Glutamatergic neuron (in vitro differentiated cells): ENCODE data around the gene RBM44. TPM values are rescaled to one million over a fixed set of nuclear protein-coding genes. Genes with fewer than 3 reads are reported as not detected.
A peak's percentile ranks its signal among the peaks of the same experiment; 100 is the strongest.
"Not testable (repeated sequence)": the region's sequence is repeated elsewhere in the genome, so short reads cannot be mapped to it uniquely, and the experiment has no call there.

Experiments
- DNase-seq: peaks from one replicate; pipeline ENCODE4 v3.0.0; 2022
- H3K27ac Mint-ChIP-seq: one replicate; pipeline ENCODE4 v1.8.0; 2020; ENCODE audit warnings: mild to moderate bottlenecking, mixed read lengths, inconsistent platforms; ENCODE audit not compliant: unreplicated experiment
- H3K27me3 Mint-ChIP-seq: one replicate; pipeline ENCODE4 v1.8.0; 2020; ENCODE audit warnings: mild to moderate bottlenecking, moderate library complexity, mixed read lengths, inconsistent platforms; ENCODE audit not compliant: unreplicated experiment
- H3K36me3 Mint-ChIP-seq: one replicate; pipeline ENCODE4 v1.8.0; 2020; ENCODE audit warnings: mild to moderate bottlenecking, mixed read lengths, inconsistent platforms; ENCODE audit not compliant: unreplicated experiment
- H3K4me1 Mint-ChIP-seq: one replicate; pipeline ENCODE4 v1.8.0; 2020; ENCODE audit warnings: mild to moderate bottlenecking, low read depth, mixed read lengths, inconsistent platforms; ENCODE audit not compliant: unreplicated experiment
- H3K4me3 Mint-ChIP-seq: one replicate; pipeline ENCODE4 v1.8.0; 2020; ENCODE audit warnings: mild to moderate bottlenecking, mixed read lengths, inconsistent platforms; ENCODE audit not compliant: unreplicated experiment
- H3K9me3 Mint-ChIP-seq: one replicate; pipeline ENCODE4 v1.8.0; 2020; ENCODE audit warnings: mild to moderate bottlenecking, moderate library complexity, mixed read lengths, inconsistent platforms; ENCODE audit not compliant: unreplicated experiment
- total RNA-seq: library from RNA; stranded (reverse); fragmentation: NEBNext Ultra II Directional; extraction: Animal tissue kit (Norgen Biotek cat#: 25700); gene quantifications from one replicate; pipeline ENCODE4 v1.2.1, GENCODE V29; 2021; ENCODE audit not compliant: unreplicated experiment
- TF ChIP-seq, protein P1 (sequence below): fragments of 200-600 bp; sonication (generic); IDR thresholded peaks from one replicate; pipeline ENCODE4 v1.5.0; 2021; ENCODE audit not compliant: partially characterized antibody, unreplicated experiment

RBM44 gene
- total RNA-seq, 1 donor from 2014 or later, result 1.3 TPM

DNA sequence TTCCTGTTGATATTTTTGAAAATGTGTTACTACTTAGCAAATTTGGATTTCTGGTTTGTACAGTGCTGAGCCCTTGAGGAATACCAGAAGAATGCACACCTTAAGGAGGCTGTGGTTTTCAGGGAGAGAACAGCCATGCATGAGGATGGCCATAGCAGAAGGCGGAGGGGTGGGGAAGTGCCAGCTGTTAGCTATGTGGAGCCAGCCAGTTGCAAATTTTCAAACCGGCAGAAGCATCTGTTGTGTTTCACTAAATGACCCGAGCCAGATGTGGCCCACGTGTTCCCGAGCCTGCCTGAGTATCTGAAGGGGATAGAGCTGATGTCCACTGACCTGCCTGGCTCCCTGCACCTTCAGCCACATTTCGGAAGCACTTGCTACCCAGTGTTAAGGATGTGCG, 16.4 kb upstream of the RBM44 start:
- peak overlapping the region; percentile 62 for H3K27ac Mint-ChIP-seq
- peak; percentile 35 for DNase-seq
- peaks cover 22% of the 10 kb centered on the region for H3K36me3 Mint-ChIP-seq
- TF ChIP-seq, protein P1, sequence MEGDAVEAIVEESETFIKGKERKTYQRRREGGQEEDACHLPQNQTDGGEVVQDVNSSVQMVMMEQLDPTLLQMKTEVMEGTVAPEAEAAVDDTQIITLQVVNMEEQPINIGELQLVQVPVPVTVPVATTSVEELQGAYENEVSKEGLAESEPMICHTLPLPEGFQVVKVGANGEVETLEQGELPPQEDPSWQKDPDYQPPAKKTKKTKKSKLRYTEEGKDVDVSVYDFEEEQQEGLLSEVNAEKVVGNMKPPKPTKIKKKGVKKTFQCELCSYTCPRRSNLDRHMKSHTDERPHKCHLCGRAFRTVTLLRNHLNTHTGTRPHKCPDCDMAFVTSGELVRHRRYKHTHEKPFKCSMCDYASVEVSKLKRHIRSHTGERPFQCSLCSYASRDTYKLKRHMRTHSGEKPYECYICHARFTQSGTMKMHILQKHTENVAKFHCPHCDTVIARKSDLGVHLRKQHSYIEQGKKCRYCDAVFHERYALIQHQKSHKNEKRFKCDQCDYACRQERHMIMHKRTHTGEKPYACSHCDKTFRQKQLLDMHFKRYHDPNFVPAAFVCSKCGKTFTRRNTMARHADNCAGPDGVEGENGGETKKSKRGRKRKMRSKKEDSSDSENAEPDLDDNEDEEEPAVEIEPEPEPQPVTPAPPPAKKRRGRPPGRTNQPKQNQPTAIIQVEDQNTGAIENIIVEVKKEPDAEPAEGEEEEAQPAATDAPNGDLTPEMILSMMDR, result no peak
- peaks cover 12% of the 10 kb centered on the region for H3K4me1 Mint-ChIP-seq
- H3K4me3 Mint-ChIP-seq, result no peak overlapping the region
- H3K9me3 Mint-ChIP-seq, result peaks cover 16% of the 10 kb centered on the region
- H3K27me3 Mint-ChIP-seq, result peaks cover 8% of the 10 kb centered on the region

DNA sequence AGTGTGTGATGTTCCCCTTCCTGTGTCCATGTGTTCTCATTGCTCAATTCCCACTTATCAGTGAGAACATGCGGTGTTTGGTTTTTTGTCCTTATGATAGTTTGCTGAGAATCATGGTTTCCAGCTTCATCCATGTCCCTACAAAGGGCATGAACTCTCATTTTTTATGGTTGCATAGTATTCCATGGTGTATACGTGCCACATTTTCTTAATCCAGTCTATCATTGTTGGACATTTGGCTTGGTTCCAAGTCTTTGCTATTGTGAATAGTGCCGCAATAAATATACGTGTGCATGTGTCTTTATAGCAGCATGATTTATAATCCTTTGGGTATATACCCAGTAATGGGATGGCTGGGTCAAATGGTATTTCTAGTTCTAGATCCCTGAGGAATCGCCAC, 14.9 kb upstream of the RBM44 start:
- not testable (repeated sequence) for H3K4me3 Mint-ChIP-seq, H3K27me3 Mint-ChIP-seq, H3K27ac Mint-ChIP-seq, DNase-seq
- peaks cover 12% of the 10 kb centered on the region for H3K4me1 Mint-ChIP-seq
- peaks cover 27% of the 10 kb centered on the region for H3K36me3 Mint-ChIP-seq
- H3K9me3 Mint-ChIP-seq, result peaks cover 14% of the 10 kb centered on the region

GRCh38 chr2:237786936-237787335, 11.6 kb upstream of the RBM44 start:
- Mint-ChIP-seq H3K27me3 (peaks cover 6% of the 10 kb centered on the region), H3K27ac (no peak overlapping the region), H3K4me1 (peaks cover 12% of the 10 kb centered on the region), H3K4me3 (no peak overlapping the region), H3K9me3 (peaks cover 10% of the 10 kb centered on the region), H3K36me3 (peaks cover 23% of the 10 kb centered on the region)
- DNase-seq, result no peak
- TF ChIP-seq, protein P1, result no peak

DNA sequence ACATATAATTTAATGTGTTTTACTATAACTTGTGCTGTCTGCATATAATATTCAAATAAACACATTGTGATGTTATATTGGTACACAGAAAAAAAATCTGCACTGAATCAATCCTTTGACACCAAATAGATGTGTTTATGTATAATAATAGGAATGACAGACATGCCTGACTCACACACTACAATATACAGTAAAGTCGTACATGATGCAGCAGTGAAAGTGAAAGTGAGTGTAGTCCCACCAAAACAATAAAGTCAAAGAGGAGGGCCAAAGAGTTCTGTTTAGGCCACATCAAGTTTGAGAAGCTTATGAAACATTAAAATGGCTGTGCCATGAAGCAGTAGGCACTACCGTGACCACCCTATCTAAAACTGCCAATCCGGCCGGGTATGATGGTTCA, 8.2 kb upstream of the RBM44 start:
- Mint-ChIP-seq H3K9me3 (peaks cover 3% of the 10 kb centered on the region), H3K27ac (no peak overlapping the region), H3K4me3 (no peak overlapping the region), H3K4me1 (peaks cover 4% of the 10 kb centered on the region), H3K27me3 (peaks cover 3% of the 10 kb centered on the region), H3K36me3 (peaks cover 23% of the 10 kb centered on the region)
- TF ChIP-seq, protein P1, result no peak
- DNase-seq, result no peak

DNA sequence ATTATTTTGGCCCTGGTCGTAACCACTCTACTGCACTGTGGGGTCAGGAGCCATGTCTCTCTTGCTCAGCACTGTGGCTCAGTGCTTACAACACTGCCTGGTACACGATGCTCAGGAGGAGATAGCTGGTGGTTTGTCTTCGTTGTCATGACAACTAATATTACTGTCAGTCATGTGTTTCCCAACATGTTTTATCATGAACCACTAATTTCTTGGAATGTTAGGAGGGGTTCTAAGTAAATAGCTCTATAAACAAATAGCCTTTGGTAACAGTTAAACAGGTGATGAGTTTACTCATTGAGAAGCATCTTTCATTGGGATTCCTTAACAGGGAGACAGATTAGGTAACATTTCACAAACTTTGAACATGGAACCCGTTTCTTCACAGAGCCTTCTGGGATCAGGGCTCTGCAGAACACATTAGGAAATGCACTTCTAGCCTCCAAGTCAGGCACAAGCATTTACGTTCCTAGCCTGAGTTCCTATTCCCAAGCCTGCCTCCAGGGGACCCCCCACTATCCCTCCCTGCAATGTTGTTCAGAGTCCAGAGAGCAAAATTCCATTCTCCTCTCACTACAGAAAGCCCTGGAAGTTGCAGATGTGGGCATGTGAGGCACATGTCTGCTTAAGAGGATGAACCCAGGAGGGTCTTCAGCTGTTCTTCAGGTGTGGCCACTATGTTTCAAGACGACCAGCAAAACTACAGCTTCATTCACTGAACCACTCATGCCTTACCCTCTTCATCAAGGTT, 6.4 kb upstream of the RBM44 start:
- Mint-ChIP-seq H3K4me1 (peaks cover 4% of the 10 kb centered on the region), H3K4me3 (no peak overlapping the region), H3K9me3 (no peaks in the 10 kb centered on the region), H3K36me3 (peaks cover 9% of the 10 kb centered on the region), H3K27me3 (peaks cover 2% of the 10 kb centered on the region), H3K27ac (no peak overlapping the region)
- DNase-seq, result no peak
- TF ChIP-seq, protein P1, result no peak
